Epidermal melanocyte (primary cell): ENCODE measurements around the gene SREBF2.

Experiments
- DNase-seq: peaks from one replicate; pipeline ENCODE4 v3.0.0; 2011; ENCODE audit warnings: low spot score; ENCODE audit not compliant: insufficient read length

Gene SREBF2

GRCh38 chr22:41876675-41877074 lies 43.8 kb downstream of the SREBF2 start:
- DNase-seq: no peak

DNA sequence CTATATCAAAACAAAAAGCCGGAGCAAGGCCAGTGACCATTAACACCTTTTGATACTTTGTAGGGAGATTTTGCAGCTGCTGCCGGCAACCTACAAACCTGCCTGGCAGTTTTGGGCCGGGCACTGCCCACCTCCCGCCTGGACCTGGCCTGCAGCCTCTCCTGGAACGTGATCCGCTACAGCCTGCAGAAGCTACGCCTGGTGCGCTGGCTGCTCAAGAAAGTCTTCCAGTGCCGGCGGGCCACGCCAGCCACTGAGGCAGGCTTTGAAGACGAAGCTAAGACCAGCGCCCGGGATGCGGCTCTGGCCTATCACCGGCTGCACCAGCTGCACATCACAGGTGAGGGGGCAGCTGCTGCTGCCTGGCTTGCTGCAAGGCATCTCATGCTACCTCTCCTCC lies 47.7 kb downstream of the SREBF2 start:
- no peak for DNase-seq

DNA sequence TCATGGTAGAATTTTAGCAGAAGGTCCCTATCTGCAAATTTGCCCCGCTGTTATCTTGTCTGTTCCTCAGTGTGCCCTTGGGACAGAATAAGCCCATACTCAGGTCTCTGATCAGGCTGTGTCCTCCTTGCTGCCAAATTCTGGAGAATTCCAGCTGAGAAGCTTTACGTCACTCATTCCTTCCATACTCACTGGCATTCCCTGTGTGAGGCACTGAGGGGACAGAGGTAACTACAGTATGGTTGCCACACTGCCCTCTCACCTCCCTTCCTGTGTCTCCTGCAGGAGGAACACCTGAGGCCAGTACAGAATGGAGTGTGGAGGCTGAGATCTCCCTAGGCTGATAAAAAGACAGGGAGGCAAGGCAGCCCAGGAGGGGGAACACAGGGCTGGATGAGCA lies 50.5 kb downstream of the SREBF2 start:
- no peak for DNase-seq

DNA sequence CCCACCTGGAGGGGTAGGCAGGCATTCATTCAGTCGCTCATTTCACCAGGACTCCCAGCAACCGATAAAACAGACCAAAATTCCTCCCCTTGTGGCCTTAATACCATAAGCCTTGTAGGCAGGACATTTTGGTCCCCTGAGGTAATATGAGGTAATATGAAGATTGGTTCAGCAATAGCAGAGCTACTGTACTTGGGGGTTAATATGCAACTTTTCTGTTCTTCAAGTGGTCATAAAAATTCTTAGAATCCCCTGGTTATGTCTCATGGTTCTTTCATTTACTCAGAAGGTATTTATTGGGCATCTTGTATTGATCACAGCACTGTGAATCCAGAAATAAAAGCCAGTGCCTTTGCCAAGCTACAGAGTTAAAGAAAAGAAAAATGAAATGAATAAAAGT lies 52.2 kb downstream of the SREBF2 start:
- DNase-seq: no peak

DNA sequence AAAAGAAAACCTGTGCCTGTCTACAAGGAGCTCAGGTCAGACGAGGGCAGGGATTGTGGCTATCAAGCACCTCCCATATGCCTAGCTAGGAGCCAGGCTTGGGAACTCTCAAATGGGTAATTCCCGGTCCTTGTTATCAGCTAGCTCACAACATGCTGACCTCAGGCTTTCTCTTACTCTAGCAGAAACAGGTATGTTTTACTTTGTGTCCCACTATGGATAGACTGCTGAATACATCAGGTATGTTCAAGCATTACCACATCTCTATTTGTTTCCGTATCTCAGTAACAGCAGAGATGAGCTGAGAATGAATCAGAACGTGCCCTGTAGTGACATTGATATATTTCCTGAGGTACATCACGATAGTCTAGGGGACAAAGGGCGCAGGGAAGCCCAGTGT lies 52.6 kb downstream of the SREBF2 start:
- no peak for DNase-seq

DNA sequence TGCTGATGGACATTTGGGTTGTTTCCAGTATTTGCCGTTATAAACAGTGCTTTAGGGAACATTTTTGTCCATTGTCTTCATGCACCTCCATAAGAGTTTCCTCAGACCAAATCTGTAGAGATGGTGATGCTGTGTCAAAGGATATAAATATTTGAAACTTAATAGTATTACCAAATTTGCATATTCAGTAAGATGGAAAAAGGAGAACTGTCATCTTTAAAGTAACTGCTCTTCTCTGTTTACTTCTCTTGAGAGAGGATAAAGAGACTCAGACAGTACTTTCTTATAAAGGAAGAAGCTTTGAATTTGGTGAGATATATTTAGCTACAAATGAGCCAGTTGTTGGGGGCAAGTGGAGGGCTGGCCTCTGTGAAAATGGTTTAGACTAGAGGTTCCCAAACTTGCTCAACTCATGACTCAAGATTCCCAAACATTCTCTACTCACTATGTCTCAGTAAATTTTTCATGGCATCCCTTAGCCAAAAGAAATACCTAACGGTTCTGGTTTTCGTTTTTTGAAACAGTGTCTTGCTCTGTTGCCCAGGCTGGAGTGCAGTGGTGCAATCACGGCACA lies 55.8 kb downstream of the SREBF2 start:
- no peak for DNase-seq

- DNase-seq: no peak
Measured at GRCh38 chr22:41891407-41891806, 58.5 kb downstream of the SREBF2 start.

- no peak for DNase-seq
Measured at GRCh38 chr22:41892721-41893120, 59.8 kb downstream of the SREBF2 start.

- DNase-seq: no peak
Measured at GRCh38 chr22:41893591-41894375, 60.9 kb downstream of the SREBF2 start.

GRCh38 chr22:41898645-41899044 lies 65.7 kb downstream of the SREBF2 start:
- no peak for DNase-seq

- DNase-seq: no peak
Measured at GRCh38 chr22:41899110-41899509, 66.2 kb downstream of the SREBF2 start.

- DNase-seq: no peak
Measured at GRCh38 chr22:41899992-41900651, 67.2 kb downstream of the SREBF2 start.

GRCh38 chr22:41900652-41901312 lies 67.9 kb downstream of the SREBF2 start:
- DNase-seq: no peak

DNA sequence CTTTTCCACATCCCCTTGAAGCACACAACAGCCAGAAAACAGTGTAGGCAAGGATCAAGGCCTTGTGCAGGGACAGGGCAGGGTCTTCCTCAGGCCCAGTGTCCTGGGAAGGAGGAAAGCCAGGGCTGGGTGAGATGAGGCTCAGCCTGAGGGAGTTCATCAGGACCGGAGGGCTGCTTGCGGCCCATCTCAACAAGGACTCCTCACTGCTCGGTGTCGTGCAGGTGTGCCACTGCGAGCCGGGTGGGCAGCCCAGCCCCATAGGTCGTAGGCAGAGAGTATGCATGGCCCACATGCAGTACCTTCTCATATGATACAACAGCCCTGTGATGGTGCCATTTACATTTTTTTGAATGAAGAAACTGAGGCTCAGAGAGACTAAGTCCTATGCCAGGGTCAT lies 69.1 kb downstream of the SREBF2 start:
- no peak for DNase-seq

DNA sequence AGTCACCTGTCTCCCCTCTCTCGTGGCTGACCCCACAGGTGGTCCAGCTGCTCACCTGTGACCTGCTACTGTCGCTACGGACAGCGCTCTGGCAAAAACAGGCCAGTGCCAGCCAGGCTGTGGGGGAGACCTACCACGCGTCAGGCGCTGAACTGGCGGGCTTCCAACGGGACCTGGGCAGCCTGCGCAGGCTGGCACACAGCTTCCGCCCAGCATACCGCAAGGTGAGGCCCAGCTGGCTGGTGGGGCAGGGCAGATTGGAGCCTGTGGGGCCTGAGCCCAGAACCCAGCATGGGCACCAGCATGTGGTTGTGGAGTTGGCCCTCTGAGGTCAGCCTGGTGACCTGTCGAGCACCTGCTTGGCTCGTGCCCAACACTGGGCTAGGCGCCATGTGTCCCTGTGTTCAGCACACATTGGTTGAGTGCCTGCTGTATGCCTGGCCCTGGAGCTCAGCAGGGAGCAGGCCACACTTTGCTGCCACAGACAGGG lies 70.1 kb downstream of the SREBF2 start:
- no peak for DNase-seq

- no peak for DNase-seq
Measured at GRCh38 chr22:41904450-41905410, 71.8 kb downstream of the SREBF2 start.

DNA sequence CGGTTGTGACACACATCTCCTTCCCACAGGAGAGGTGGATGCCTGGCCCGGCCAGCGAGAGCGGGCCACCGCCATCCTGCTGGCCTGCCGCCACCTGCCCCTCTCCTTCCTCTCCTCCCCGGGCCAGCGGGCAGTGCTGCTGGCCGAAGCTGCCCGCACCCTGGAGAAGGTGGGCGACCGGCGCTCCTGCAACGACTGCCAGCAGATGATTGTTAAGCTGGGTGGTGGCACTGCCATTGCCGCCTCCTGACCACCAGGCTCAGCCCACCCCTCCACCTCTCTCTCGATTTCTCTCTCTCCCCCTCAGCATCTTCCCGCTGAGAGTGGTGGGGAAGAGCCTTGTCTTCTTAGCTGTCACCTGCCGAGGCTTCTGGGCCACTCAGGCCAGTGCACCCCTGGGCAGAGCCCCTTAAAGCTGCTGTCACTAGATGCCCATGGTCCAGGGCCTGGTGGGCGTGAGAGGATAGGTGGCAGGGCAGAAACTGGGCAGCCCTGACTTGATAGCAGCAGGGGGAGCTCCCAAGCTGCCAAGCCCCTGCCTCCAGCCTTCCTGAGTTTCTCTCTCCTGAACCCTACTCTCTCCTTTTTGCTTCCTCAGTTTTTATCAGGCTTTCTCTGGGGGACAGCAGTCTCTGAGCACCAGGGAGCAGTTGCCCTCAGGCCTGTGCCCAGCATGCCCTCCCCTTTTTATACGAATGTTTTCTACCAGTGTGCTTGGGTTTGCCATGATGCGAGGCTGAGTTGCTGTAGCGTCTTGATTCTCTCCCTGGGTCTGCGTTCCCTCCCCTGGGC lies 72.7 kb downstream of the SREBF2 start:
- no peak for DNase-seq

DNA sequence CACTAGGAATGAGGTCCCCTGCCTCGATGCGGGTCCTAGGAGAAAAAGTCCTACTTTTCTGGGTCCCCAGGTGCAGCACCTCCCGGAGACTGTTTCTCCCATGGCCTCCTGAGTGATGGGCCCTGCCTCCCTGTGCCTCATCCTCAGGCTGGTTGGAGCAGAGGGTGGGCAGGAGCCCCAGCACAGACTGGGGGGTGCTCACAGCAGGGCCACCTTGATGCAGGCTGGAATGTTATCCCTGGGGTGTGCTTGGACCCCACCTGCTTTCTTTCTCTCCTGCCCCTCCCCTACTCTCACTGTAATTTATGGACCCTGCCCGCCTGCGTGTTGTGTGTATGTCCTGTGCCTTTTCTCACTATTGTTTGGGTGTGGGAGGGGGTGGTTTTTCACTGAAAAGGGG lies 73.9 kb downstream of the SREBF2 start:
- no peak for DNase-seq

DNA sequence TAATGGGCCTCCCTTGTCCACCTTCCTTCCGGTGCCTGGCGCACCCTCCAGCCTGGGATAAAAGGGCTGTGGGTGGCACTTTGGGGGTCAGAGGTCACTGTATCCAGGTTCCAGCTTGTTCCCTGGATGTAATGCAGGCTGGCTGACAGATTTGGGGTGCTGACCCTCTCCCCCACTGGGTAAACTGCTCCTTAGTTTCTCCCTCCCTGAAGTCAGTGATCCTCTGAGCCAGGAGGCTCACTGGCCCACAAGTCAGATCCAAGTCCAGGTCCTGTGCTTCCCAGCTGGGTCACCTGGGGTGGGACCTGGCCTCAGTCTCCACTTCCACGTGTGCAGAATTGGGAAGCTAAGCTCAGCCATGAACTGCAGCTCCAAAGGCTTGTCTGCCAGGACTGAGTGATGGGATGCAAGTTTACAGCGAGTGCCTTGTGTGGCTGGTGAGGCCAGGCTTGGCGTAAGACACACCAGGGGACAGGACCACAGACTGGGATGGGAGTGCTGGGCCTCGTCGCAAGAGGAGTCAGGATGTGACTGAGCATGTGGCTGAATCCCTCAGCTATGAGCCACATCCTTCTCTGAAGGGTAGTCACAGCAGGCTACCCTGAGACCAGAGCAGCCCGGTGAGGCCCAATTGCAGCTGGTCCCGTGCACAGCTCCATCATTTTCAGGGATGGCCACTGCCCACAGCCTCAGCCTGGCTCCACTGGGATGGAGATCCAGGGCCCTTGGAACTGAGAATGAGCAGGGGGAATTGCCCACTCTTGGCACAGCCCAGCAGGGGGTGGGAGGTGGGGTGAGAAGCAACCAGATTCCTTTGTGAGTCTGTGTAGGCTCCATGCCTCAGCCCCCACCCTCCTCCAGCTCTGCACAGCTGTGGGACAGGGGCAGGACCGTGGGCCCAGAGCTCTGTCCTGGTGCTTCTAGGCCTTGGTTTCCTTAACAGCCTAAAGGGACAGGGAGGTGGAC lies 74.8 kb downstream of the SREBF2 start:
- DNase-seq: no peak
